H9 (cell line): ENCODE measurements around the gene FAM53B. TPM values are rescaled to one million over a fixed set of nuclear protein-coding genes. Genes with fewer than 3 reads are reported as not detected.

Experiments used
- DNase-seq: peaks from one replicate; pipeline ENCODE4 v3.0.0-alpha.2; 2017
- H2AFZ ChIP-seq: one replicate; pipeline ENCODE4 v1.6.1; 2013; ENCODE audit warnings: mild to moderate bottlenecking, low read length, control low read depth, moderate library complexity
- H2AK5ac ChIP-seq: 2 replicates; pipeline ENCODE4 v1.6.1; 2013; ENCODE audit warnings: low read length, control low read depth, mixed read lengths; ENCODE audit not compliant: insufficient read length
- H2BK120ac ChIP-seq: one replicate; pipeline ENCODE4 v1.6.1; 2013; ENCODE audit warnings: low read depth, mild to moderate bottlenecking, low read length, control low read depth, inconsistent platforms; ENCODE audit not compliant: poor library complexity, severe bottlenecking
- H2BK12ac ChIP-seq: 2 replicates; pipeline ENCODE4 v1.6.1; 2013; ENCODE audit warnings: low read length, control low read depth, mixed read lengths, low read depth; ENCODE audit not compliant: insufficient read length
- H2BK15ac ChIP-seq: 2 replicates; pipeline ENCODE4 v1.6.1; 2013; ENCODE audit warnings: low read depth, low read length, control low read depth
- H2BK20ac ChIP-seq: one replicate; pipeline ENCODE4 v1.6.1; 2013; ENCODE audit warnings: low read depth, mild to moderate bottlenecking, low read length, control low read depth, inconsistent platforms; ENCODE audit not compliant: poor library complexity, severe bottlenecking
- H2BK5ac ChIP-seq: 2 replicates; pipeline ENCODE4 v1.6.1; 2013; ENCODE audit warnings: low read length, control low read depth, mixed read lengths; ENCODE audit not compliant: insufficient read length
- H3K14ac ChIP-seq: 2 replicates; pipeline ENCODE4 v1.6.1; 2013; ENCODE audit warnings: low read length, control low read depth; ENCODE audit not compliant: insufficient read depth
- H3K18ac ChIP-seq: 2 replicates; pipeline ENCODE4 v1.6.1; 2013; ENCODE audit warnings: low read depth, mild to moderate bottlenecking, mixed read lengths, low read length, control low read depth; ENCODE audit not compliant: insufficient read length
- H3K23ac ChIP-seq: 2 replicates; pipeline ENCODE4 v1.6.1; 2013; ENCODE audit warnings: low read length, control low read depth, mixed read lengths, low read depth; ENCODE audit not compliant: insufficient read length
- H3K23me2 ChIP-seq: 2 replicates; pipeline ENCODE4 v1.6.1; 2013; ENCODE audit warnings: low read depth, mild to moderate bottlenecking, mixed read lengths, low read length, control low read depth; ENCODE audit not compliant: insufficient read length, poor library complexity, severe bottlenecking
- H3K27ac ChIP-seq: 2 replicates; pipeline ENCODE4 v1.5.1; 2013; ENCODE audit warnings: low read length, control low read depth, mixed read lengths, low read depth; ENCODE audit not compliant: insufficient read length
- H3K27me3 ChIP-seq: 2 replicates; pipeline ENCODE4 v1.6.1; 2013; ENCODE audit warnings: low read length, control low read depth, inconsistent platforms; ENCODE audit not compliant: insufficient read depth
- H3K4ac ChIP-seq: 2 replicates; pipeline ENCODE4 v1.6.1; 2013; ENCODE audit warnings: low read depth, mild to moderate bottlenecking, control low read depth, inconsistent platforms, low read length, moderate library complexity
- H3K4me1 ChIP-seq: 2 replicates; pipeline ENCODE4 v1.6.1; 2013; ENCODE audit warnings: low read length, control low read depth, inconsistent platforms; ENCODE audit not compliant: insufficient read depth
- H3K4me2 ChIP-seq: 2 replicates; pipeline ENCODE4 v1.6.1; 2013; ENCODE audit warnings: low read length, control low read depth, mixed read lengths; ENCODE audit not compliant: insufficient read length, insufficient read depth
- H3K56ac ChIP-seq: 2 replicates; pipeline ENCODE4 v1.6.1; 2013; ENCODE audit warnings: low read depth, mild to moderate bottlenecking, mixed read lengths, low read length, control low read depth; ENCODE audit not compliant: insufficient read length
- H3K79me1 ChIP-seq: 2 replicates; pipeline ENCODE4 v1.6.1; 2013; ENCODE audit warnings: low read depth, mild to moderate bottlenecking, moderate library complexity, low read length, control low read depth, inconsistent platforms; ENCODE audit not compliant: insufficient read depth, poor library complexity, severe bottlenecking
- H3K79me2 ChIP-seq: 2 replicates; pipeline ENCODE4 v1.6.1; 2013; ENCODE audit warnings: low read length, control low read depth, inconsistent platforms; ENCODE audit not compliant: insufficient read depth
- H3K9ac ChIP-seq: 2 replicates; pipeline ENCODE4 v1.6.1; 2013; ENCODE audit warnings: low read length, control low read depth, mixed read lengths; ENCODE audit not compliant: insufficient read length; ENCODE audit errors: extremely low read depth
- H3K9me3 ChIP-seq: one replicate; pipeline ENCODE4 v1.6.1; 2013; ENCODE audit warnings: low read depth, low read length, inconsistent platforms; ENCODE audit not compliant: control insufficient read depth
- H3T11ph ChIP-seq: one replicate; pipeline ENCODE4 v1.6.1; 2013; ENCODE audit warnings: mild to moderate bottlenecking, low read length, control low read depth, inconsistent platforms
- H4K20me1 ChIP-seq: one replicate; pipeline ENCODE4 v1.6.1; 2013; ENCODE audit not compliant: control insufficient read depth, insufficient read length, insufficient read depth
- H4K5ac ChIP-seq: 2 replicates; pipeline ENCODE4 v1.6.1; 2013; ENCODE audit warnings: low read depth, mild to moderate bottlenecking, mixed read lengths, low read length, control low read depth; ENCODE audit not compliant: insufficient read length
- H4K8ac ChIP-seq: replicated peaks from 2 replicates; pipeline ENCODE4 v1.6.1; 2013; ENCODE audit warnings: low read length, control low read depth, mixed read lengths, low read depth; ENCODE audit not compliant: insufficient read length
- H4K91ac ChIP-seq: 2 replicates; pipeline ENCODE4 v1.6.1; 2013; ENCODE audit warnings: low read depth, mild to moderate bottlenecking, moderate library complexity, mixed read lengths, low read length, control low read depth; ENCODE audit not compliant: insufficient read length
- H3K27ac Mint-ChIP-seq, 3 experiments: 2 replicates in 2 of 3; 3 replicates in 1 of 3; pipeline ENCODE4 v1.8.0; 2020 to 2021; ENCODE audit warnings: mixed read lengths in 3 of 3, mild to moderate bottlenecking in 1 of 3, moderate library complexity in 1 of 3
- H3K27me3 Mint-ChIP-seq: 2 replicates; pipeline ENCODE4 v1.8.0; 2021; ENCODE audit warnings: low read depth, mild to moderate bottlenecking, moderate library complexity, mixed read lengths
- H3K36me3 Mint-ChIP-seq, 3 experiments: 2 replicates in 2 of 3; 3 replicates in 1 of 3; pipeline ENCODE4 v1.8.0; 2020 to 2021; ENCODE audit warnings: low read depth in 3 of 3, mixed read lengths in 3 of 3; ENCODE audit not compliant: insufficient read depth in 1 of 3
- H3K4me1 Mint-ChIP-seq, 2 experiments: 2 replicates each; pipeline ENCODE4 v1.8.0; 2020; ENCODE audit warnings: mixed read lengths in 2 of 2
- H3K4me3 Mint-ChIP-seq, 2 experiments: 2 replicates in 1 of 2; 3 replicates in 1 of 2; pipeline ENCODE4 v1.8.0; 2020 to 2021; ENCODE audit warnings: mild to moderate bottlenecking in 2 of 2, mixed read lengths in 2 of 2, moderate library complexity in 1 of 2
- H3K9me3 Mint-ChIP-seq, 2 experiments: 2 replicates in 1 of 2; 3 replicates in 1 of 2; pipeline ENCODE4 v1.8.0; 2020; ENCODE audit warnings: mild to moderate bottlenecking in 2 of 2, mixed read lengths in 2 of 2, moderate library complexity in 1 of 2
- CTCF ChIP-seq: fragments of 200-600 bp; sonication (generic); conservative IDR thresholded peaks from 3 replicates; pipeline ENCODE4 v1.8.0; 2021; ENCODE audit warnings: antibody characterized with exemption, mild to moderate bottlenecking
- WGBS: extraction: QIAGEN DNeasy Blood & Tissue Kit; methylation state at CpG from one replicate; pipeline ENCODE4 v1.1.7; 2013; ENCODE audit warnings: missing lambda C conversion rate, low lambda C conversion rate, mixed read lengths; ENCODE audit not compliant: insufficient read length; ENCODE audit errors: extremely low coverage; 5-methylcytosine and 5-hydroxymethylcytosine counted together
- total RNA-seq: library from RNA; stranded (reverse); gene quantifications from 2 replicates; pipeline ENCODE4 v1.2.1, GENCODE V29; 2021

Gene FAM53B
- total RNA-seq, 1 experiment from 2014 or later: 11.5 TPM

GRCh38 chr10:124675261-124675660, 68.9 kb downstream of the FAM53B start:
- H2BK5ac ChIP-seq: no peak overlapping the region
- H3K23ac ChIP-seq: no peak overlapping the region
- no peaks in the 10 kb centered on the region for H3K4me1 ChIP-seq
- Mint-ChIP-seq H3K9me3 (no peaks in the 10 kb centered on the region), H3K4me1 (peaks cover 23 to 42% of the 10 kb centered on the region in 2 experiments), H3K4me3 (no peak overlapping the region), H3K27ac (peak overlapping the region in 1 of 3 experiments; percentile 72; a peak in 1 of 7 replicates), H3K36me3 (peaks cover 0 to under 1% (median 0%) of the 10 kb centered on the region in 3 experiments; a peak in 2 of 7 replicates), H3K27me3 (no peaks in the 10 kb centered on the region)
- no peak overlapping the region for H2AFZ ChIP-seq
- no peak overlapping the region for H3K56ac ChIP-seq
- WGBS: no CpG with 5 or more reads among the region's 6 CpGs
- no peaks in the 10 kb centered on the region for H3K79me2 ChIP-seq
- H4K5ac ChIP-seq: no peak overlapping the region
- no peaks in the 10 kb centered on the region for H4K20me1 ChIP-seq
- H3K18ac ChIP-seq: no peak overlapping the region
- H2BK12ac ChIP-seq: no peak overlapping the region
- H3K14ac ChIP-seq: no peak overlapping the region
- no peak for DNase-seq
- H3K4ac ChIP-seq: no peak overlapping the region
- no peak for TF ChIP-seq CTCF
- H2BK20ac ChIP-seq: no peak overlapping the region
- H3T11ph ChIP-seq: no peak overlapping the region
- H4K91ac ChIP-seq: no peak overlapping the region
- no peaks in the 10 kb centered on the region for H3K79me1 ChIP-seq
- no peak overlapping the region for H2BK120ac ChIP-seq
- H2BK15ac ChIP-seq: no peak overlapping the region
- no peaks in the 10 kb centered on the region for H3K27me3 ChIP-seq
- H2AK5ac ChIP-seq: no peak overlapping the region
- no peak overlapping the region for H3K9ac ChIP-seq
- H4K8ac ChIP-seq: no peak overlapping the region
- H3K27ac ChIP-seq: no peak overlapping the region
- no peaks in the 10 kb centered on the region for H3K9me3 ChIP-seq
- H3K4me2 ChIP-seq: no peak overlapping the region
- no peaks in the 10 kb centered on the region for H3K23me2 ChIP-seq
